Endothelial cell of umbilical vein (primary cell): Measurements from ENCODE around the gene ZNF524. TPM values are rescaled to one million over a fixed set of nuclear protein-coding genes. Genes with fewer than 3 reads are reported as not detected.

Experiments used
- BruUV-seq: library from RNA; stranded (reverse); fragments of 400-500 nt; replicated peaks from 2 replicates; lab custom pipeline; 2021; lab: Mats Ljungman, UMichigan
- CTCF ChIA-PET: fragments of 300-600, 350-600 bp; sonication (Branson Sonifier 250); formaldehyde crosslinking; loops from one replicate; lab custom pipeline; 2021; ENCODE audit warnings: antibody characterized with exemption, inconsistent platforms; lab: Charles Lee
- POLR2A ChIA-PET: fragments of 300-600, 350-600 bp; sonication (Branson Sonifier 250); formaldehyde crosslinking; loops from one replicate; lab custom pipeline; 2021; ENCODE audit warnings: antibody characterized with exemption, inconsistent platforms; lab: Charles Lee
- DNase-seq: peaks from one replicate; pipeline ENCODE4 v3.0.0-alpha.2; 2011; ENCODE audit warnings: low read depth, low spot score
- FAIRE-seq: peaks from 2 replicates; lab custom pipeline; 2011; peaks lifted over from hg19 to GRCh38; lab: Jason Lieb, UNC
- H2AFZ ChIP-seq: 2 replicates; pipeline ENCODE4 v1.6.0; 2012; ENCODE audit warnings: low read depth, low read length, control low read depth, inconsistent platforms
- H3K27ac ChIP-seq: 2 replicates; pipeline ENCODE4 v1.5.1; 2011; ENCODE audit warnings: low read depth, mild to moderate bottlenecking, control low read depth, low read length, moderate library complexity; ENCODE audit not compliant: insufficient read depth
- H3K27me3 ChIP-seq, 2 experiments: 2 replicates each; pipeline versions ENCODE4 v1.6.0 to v1.6.1; 2011; ENCODE audit warnings: low read length in 2 of 2, mixed read lengths in 1 of 2; ENCODE audit not compliant: control insufficient read depth in 2 of 2, insufficient read depth in 2 of 2
- H3K36me3 ChIP-seq, 2 experiments: 2 replicates in 1 of 2; 3 replicates in 1 of 2; pipeline ENCODE4 v1.5.1; 2011; ENCODE audit warnings: low read length in 2 of 2, mild to moderate bottlenecking in 1 of 2, moderate library complexity in 1 of 2; ENCODE audit not compliant: control insufficient read depth in 2 of 2, insufficient read depth in 2 of 2; ENCODE audit errors: extremely low read depth in 1 of 2
- H3K4me1 ChIP-seq: 3 replicates; pipeline ENCODE4 v1.5.1; 2011; ENCODE audit warnings: mild to moderate bottlenecking, low read length; ENCODE audit not compliant: control insufficient read depth, insufficient read depth; ENCODE audit errors: extremely low read depth
- H3K4me2 ChIP-seq: 2 replicates; pipeline ENCODE4 v1.6.1; 2011; ENCODE audit warnings: low read length, control low read depth, mixed read lengths; ENCODE audit not compliant: insufficient read depth
- H3K4me3 ChIP-seq, 3 experiments: fragments of 200-600 bp in 1 of 3; sonication (generic), shearing (Covaris generic) in 1 of 3; replicated peaks in 1 of 3; 2 replicates each; pipeline ENCODE4 v1.5.1; 2011 to 2016; ENCODE audit warnings: control low read depth in 3 of 3, low read length in 3 of 3, mild to moderate bottlenecking in 2 of 3, inconsistent platforms in 1 of 3, low read depth in 1 of 3, moderate library complexity in 1 of 3; ENCODE audit not compliant: insufficient read depth in 1 of 3
- H3K79me2 ChIP-seq: 2 replicates; pipeline ENCODE4 v1.6.0; 2012; ENCODE audit warnings: low read length, inconsistent platforms; ENCODE audit not compliant: control insufficient read depth, insufficient read depth
- H3K9ac ChIP-seq: replicated peaks from 2 replicates; pipeline ENCODE3; 2011; ENCODE audit warnings: low read length, control low read depth; ENCODE audit not compliant: insufficient read depth; ENCODE audit errors: extremely low read depth
- H3K9me1 ChIP-seq: replicated peaks from 3 replicates; pipeline ENCODE4 v1.6.0; 2011; ENCODE audit warnings: mild to moderate bottlenecking, low read length; ENCODE audit not compliant: control insufficient read depth, insufficient read depth; ENCODE audit errors: extremely low read depth
- H3K9me3 ChIP-seq: replicated peaks from 2 replicates; pipeline ENCODE4 v1.5.1; 2012; ENCODE audit warnings: low read length, inconsistent platforms; ENCODE audit not compliant: control insufficient read depth, insufficient read depth
- H4K20me1 ChIP-seq: replicated peaks from 2 replicates; pipeline ENCODE3; 2011; ENCODE audit warnings: mild to moderate bottlenecking, low read length; ENCODE audit not compliant: control insufficient read depth, insufficient read depth; ENCODE audit errors: extremely low read depth
- EZH2 ChIP-seq: IDR thresholded peaks from 2 replicates; pipeline ENCODE4 v1.6.1; 2012; ENCODE audit warnings: borderline replicate concordance, low read depth, mild to moderate bottlenecking, moderate library complexity, low read length, inconsistent platforms; ENCODE audit not compliant: severe bottlenecking
- FOS ChIP-seq: IDR thresholded peaks from 2 replicates; pipeline ENCODE4 v1.6.1; 2011; ENCODE audit warnings: mild to moderate bottlenecking, low read length, moderate library complexity, borderline replicate concordance; ENCODE audit not compliant: insufficient read depth
- GATA2 ChIP-seq: IDR thresholded peaks from 2 replicates; pipeline ENCODE4 v1.7.0; 2011; ENCODE audit warnings: low read depth, mild to moderate bottlenecking, moderate library complexity, mixed read lengths, low read length; ENCODE audit not compliant: insufficient read length, insufficient read depth
- JUN ChIP-seq: IDR thresholded peaks from 2 replicates; pipeline ENCODE4 v1.6.1; 2011; ENCODE audit warnings: borderline replicate concordance, low read depth; ENCODE audit not compliant: insufficient read length, insufficient read depth
- MAX ChIP-seq: IDR thresholded peaks from 2 replicates; pipeline ENCODE4 v1.6.1; 2011; ENCODE audit not compliant: insufficient read depth, insufficient read length
- MYC ChIP-seq: IDR thresholded peaks from one replicate; pipeline ENCODE4 v1.6.1; 2011; ENCODE audit warnings: mild to moderate bottlenecking, low read depth, low read length
- POLR2A ChIP-seq: IDR thresholded peaks from 2 replicates; pipeline ENCODE4 v1.6.1; 2012; ENCODE audit warnings: low read depth, mild to moderate bottlenecking, control low read depth, low read length
- POLR2AphosphoS5 ChIP-seq: IDR thresholded peaks from 2 replicates; pipeline ENCODE4 v1.6.1; 2012; ENCODE audit warnings: low read depth, mild to moderate bottlenecking, control low read depth, low read length, moderate library complexity; ENCODE audit not compliant: insufficient read depth
- dilution Hi-C: fragments of 300-500 bp; cut with MboI; formaldehyde crosslinking; loops from one replicate; pipeline ENCODE4 v1.15.0; 2019; ENCODE audit warnings: low sequenced_read_pairs; ENCODE audit not compliant: extremely low pct_ligation_motif_present
- intact Hi-C: fragments of 100-400 bp; cut with micrococcal nuclease; formaldehyde crosslinking; loops from one replicate; pipeline ENCODE4 v1.10.0; 2022
- polyA plus RNA-seq, 4 experiments: library from polyadenylated mRNA; depleted of rRNA in 3 of 4; stranded (reverse) in 3 of 4; unstranded in 1 of 4; fragments of >200 nt; gene quantifications; 2 replicates each; pipeline versions ENCODE4 v1.2.1 to v1.2.3, GENCODE V29; 2011 to 2012; ENCODE audit warnings: missing spikeins in 1 of 4
- total RNA-seq: library from RNA; stranded (reverse); gene quantifications from 2 replicates; pipeline ENCODE4 v1.2.3, GENCODE V29; 2021
- TF ChIP-seq, protein P1 (sequence below), 2 donors: IDR thresholded peaks; 1 replicate in 1 of 2; 2 replicates in 1 of 2; pipeline ENCODE4 v1.5.1; 2011; ENCODE audit warnings: low read length in 2 of 2, mild to moderate bottlenecking in 2 of 2, moderate library complexity in 2 of 2, control low read depth in 1 of 2, inconsistent platforms in 1 of 2, low read depth in 1 of 2; ENCODE audit not compliant: insufficient read depth in 1 of 2; ENCODE audit errors: extremely low read depth in 1 of 2

ZNF524 gene
- total and polyA plus RNA-seq, 2 donors (not counting 3 experiments of a cell fraction or from before 2014, with no cell fraction given): 15.2 to 15.4 TPM

GRCh38 chr19:55648585-55649267, 48.6 kb downstream of the ZNF524 start:
- Histone ChIP-seq H2AFZ (peak overlapping the region; percentile 97), H4K20me1 (no peaks in the 10 kb centered on the region), H3K9me1 (no peaks in the 10 kb centered on the region), H3K27me3 (no peaks in the 10 kb centered on the region), H3K4me1 (peaks cover 17% of the 10 kb centered on the region), H3K9ac (peak overlapping the region; percentile 61), H3K4me3 (peak overlapping the region; percentile 71 to 82 (median 77)), H3K4me2 (peak overlapping the region; percentile 60), H3K27ac (no peak overlapping the region), H3K9me3 (no peaks in the 10 kb centered on the region), H3K36me3 (peaks cover 3 to 12% of the 10 kb centered on the region in 2 experiments), H3K79me2 (peaks cover 18% of the 10 kb centered on the region)
- no TSS peak for BruUV-seq
- no peak for TF ChIP-seq POLR2AphosphoS5
- TF ChIP-seq MAX: no peak
- no peak for TF ChIP-seq POLR2A
- no peak for TF ChIP-seq FOS
- no peak for TF ChIP-seq JUN
- TF ChIP-seq, protein P1, sequence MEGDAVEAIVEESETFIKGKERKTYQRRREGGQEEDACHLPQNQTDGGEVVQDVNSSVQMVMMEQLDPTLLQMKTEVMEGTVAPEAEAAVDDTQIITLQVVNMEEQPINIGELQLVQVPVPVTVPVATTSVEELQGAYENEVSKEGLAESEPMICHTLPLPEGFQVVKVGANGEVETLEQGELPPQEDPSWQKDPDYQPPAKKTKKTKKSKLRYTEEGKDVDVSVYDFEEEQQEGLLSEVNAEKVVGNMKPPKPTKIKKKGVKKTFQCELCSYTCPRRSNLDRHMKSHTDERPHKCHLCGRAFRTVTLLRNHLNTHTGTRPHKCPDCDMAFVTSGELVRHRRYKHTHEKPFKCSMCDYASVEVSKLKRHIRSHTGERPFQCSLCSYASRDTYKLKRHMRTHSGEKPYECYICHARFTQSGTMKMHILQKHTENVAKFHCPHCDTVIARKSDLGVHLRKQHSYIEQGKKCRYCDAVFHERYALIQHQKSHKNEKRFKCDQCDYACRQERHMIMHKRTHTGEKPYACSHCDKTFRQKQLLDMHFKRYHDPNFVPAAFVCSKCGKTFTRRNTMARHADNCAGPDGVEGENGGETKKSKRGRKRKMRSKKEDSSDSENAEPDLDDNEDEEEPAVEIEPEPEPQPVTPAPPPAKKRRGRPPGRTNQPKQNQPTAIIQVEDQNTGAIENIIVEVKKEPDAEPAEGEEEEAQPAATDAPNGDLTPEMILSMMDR (IDR thresholded peaks at IDR 0.05; ENCODE audit: extremely low read depth in 1 of 2, insufficient read depth in 1 of 2, low read depth in 1 of 2, low read length in 2 of 2): no peak
- no peak for TF ChIP-seq EZH2
- TF ChIP-seq GATA2: no peak
- no peak for TF ChIP-seq MYC
- POLR2A ChIA-PET: no interaction called here
- intact Hi-C loops: no loop called here
- DNase-seq (no peak), FAIRE-seq (no peak)
- dilution Hi-C loops: no loop called here
- CTCF ChIA-PET: interaction anchor here (0.7 to 1.7 kb wide), 2 partner anchors 16 to 23 kb away, joined by 4 to 6 read pairs; no protein-coding TSS in a partner anchor
